Activated CD4-positive, alpha-beta T cell treated with anti-CD3 and anti-CD28 coated beads for 24 hours (primary cell): ENCODE results near the gene TASOR.
A peak's percentile ranks its signal among the peaks of the same experiment; 100 is the strongest.

Source experiments
- DNase-seq, 2 donors: peaks; one replicate each; pipeline ENCODE4 v3.0.0-alpha.2; 2020; ENCODE audit warnings: low read depth in 2 of 2

Gene TASOR

GRCh38 chr3:56688191-56688590 is 5.1 kb upstream of the TASOR start:
- no peak for DNase-seq

GRCh38 chr3:56684029-56684428 is 964 bp upstream of the TASOR start:
- DNase-seq, result no peak

DNA sequence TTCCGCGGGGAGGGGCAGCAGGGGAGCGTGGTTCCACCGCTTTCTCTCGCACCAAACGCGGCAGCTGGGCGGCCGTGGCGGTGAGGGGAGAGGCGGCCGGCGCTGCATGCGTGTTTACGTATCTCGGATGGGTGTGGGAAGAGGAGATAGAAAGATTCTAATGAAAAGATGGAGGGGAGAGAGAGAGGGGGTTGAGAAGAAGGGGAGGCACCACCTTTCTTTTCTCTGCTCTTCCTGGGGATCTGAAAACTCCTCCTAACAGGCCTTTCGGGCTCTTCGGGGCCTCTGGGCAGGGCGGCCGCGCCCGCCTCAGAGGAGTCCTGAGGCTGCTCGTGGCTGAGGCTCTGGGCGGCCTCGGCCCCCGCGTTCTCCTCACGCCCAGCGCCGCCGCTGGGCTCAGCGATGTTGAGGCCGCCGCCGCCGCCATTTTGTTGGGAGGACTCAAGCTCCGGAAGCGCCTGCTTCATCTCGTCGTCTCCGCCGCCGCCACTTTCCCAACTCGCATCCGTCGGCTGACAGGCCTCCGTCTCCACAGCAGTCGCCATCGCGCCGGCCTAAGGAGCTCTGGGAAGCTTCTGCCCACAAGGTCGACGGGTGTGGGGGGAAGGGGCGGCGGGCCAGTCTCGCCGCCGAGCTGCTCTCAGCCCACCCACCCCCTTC is 473 bp downstream of the TASOR start:
- peak; percentile 61 to 62 for DNase-seq

DNA sequence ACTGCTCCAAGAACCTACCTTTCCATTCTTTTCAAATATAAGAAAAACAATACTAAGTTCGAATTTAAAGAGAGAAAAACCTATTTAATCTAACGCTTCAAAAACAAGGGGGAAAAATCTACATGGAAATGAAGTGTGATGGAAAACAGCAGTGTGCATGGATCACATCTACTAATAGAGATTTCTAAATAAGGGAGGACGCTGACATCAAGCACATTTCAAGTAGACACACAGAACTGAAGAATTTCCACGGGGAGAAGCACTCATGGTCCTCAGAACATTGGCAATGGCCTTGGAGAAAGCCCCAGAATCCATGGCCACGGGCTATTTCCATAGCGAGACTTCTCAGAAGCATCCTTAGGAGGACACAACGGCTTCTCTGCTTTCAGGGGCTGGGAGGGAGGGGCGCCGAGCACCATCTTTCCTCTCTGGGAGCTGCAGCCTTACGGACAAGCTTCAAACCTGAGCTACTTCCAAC is 1.0 kb downstream of the TASOR start:
- no peak for DNase-seq

- no peak for DNase-seq
These were observed 2.9 kb downstream of the TASOR start for GRCh38 chr3:56680054-56680580.

- no peak for DNase-seq
These were observed 5.8 kb downstream of the TASOR start for GRCh38 chr3:56677286-56677685.

DNA sequence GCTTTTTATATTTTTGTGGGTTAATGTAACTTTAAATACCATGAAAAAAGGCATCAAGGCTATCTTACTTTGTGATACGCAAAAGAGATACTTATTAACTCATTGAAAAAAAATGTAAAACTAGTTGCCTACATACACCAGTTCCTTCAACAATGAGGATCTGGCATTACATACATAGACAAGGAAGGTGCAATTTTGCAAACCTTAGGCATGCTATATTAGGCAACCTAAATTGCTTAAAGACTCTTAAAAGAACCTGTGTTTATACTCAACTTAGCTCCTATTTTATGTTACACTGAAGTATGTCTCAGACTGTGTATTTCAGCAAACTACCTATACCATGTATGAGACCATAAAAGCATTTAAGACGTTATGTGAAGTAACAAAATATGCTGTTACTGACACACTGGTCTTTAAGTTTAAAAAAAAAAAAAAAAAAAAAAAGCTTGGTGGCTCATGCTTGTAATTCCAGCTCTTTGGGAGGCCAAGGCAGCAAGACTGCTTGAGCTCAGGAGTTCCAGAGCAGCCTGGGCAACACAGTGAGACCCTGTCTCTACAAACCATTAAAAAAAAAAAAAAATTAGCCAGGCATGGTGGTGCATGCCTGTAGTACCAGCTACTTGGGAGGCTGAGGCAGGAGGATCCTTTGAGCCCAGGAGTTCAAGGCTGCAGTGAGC is 9.1 kb downstream of the TASOR start:
- DNase-seq, result no peak

DNA sequence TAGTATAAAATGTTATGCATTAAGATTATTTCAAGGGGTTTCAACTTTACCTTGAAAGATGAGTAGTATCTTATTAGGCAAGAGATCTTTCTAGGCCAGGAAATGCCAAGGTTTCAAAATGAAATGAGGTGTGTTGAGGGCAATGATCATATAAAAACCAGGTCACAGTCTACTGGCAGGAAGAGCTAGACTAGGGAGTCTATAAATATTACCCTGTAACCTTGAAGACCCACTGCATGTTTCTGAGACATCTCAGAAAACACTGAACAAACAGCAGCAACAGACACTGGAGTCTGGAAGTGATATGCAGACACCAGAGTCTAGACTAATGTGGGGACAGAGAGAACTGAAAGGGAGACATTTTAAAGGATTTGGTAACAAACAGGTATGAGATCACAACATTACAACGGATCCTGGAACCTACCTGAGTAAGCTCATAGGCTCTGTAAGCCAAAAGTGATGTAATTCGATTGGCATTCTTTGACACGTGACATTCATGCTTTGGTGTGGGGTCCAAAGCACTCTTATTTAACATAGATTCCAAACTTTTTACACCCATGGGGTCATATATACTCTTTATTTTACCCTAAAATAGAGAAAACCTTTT is 15.0 kb downstream of the TASOR start:
- DNase-seq, result no peak

- DNase-seq, result no peak
These were observed 18.2 kb downstream of the TASOR start for GRCh38 chr3:56664823-56665222.

- DNase-seq, result no peak
These were observed 27.4 kb downstream of the TASOR start for GRCh38 chr3:56655709-56656108.

DNA sequence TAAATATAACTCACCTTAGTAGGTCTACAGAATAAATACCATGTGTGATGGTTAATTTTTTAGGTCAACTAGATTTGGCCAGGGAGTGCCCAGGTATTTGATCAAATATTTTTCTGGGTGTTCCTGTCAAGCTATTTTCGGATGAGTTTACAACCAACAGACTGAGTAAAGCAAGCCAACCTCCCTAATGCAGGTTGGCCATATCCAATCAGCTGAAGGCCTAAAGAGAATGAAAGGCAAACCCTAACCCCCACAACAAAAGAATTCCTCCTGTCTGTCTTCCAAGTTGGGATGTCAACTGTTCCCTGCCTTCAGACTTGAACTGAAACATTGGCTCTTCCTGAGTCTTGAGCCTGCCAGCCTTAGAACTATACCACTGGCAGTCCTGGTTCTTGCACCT is 28.6 kb downstream of the TASOR start:
- no peak for DNase-seq

GRCh38 chr3:56645407-56645806 is 37.7 kb downstream of the TASOR start:
- DNase-seq, result no peak

- DNase-seq, result no peak
These were observed 49.2 kb downstream of the TASOR start for GRCh38 chr3:56633602-56634535.
